ENCODE results near the gene SYT13.

GRCh38 chr11:45274206-45274605 is 11.9 kb downstream of the SYT13 start:
- TF ChIP-seq, protein P1, sequence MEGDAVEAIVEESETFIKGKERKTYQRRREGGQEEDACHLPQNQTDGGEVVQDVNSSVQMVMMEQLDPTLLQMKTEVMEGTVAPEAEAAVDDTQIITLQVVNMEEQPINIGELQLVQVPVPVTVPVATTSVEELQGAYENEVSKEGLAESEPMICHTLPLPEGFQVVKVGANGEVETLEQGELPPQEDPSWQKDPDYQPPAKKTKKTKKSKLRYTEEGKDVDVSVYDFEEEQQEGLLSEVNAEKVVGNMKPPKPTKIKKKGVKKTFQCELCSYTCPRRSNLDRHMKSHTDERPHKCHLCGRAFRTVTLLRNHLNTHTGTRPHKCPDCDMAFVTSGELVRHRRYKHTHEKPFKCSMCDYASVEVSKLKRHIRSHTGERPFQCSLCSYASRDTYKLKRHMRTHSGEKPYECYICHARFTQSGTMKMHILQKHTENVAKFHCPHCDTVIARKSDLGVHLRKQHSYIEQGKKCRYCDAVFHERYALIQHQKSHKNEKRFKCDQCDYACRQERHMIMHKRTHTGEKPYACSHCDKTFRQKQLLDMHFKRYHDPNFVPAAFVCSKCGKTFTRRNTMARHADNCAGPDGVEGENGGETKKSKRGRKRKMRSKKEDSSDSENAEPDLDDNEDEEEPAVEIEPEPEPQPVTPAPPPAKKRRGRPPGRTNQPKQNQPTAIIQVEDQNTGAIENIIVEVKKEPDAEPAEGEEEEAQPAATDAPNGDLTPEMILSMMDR (IDR thresholded peaks at IDR 0.05): no peak
- no peak for TF ChIP-seq POLR2A (IDR thresholded peaks at IDR 0.05)
